CD14-positive monocyte (primary cell): ENCODE results near the gene MAGOHB. TPM values are rescaled to one million over a fixed set of nuclear protein-coding genes. Genes with fewer than 3 reads are reported as not detected.

ENCODE experiments used
- DNase-seq, 3 donors: peaks; one replicate each; pipeline ENCODE4 v3.0.0-alpha.2; 2011 to 2022
- H2AFZ ChIP-seq: 2 replicates; pipeline ENCODE4 v1.6.0; 2012; ENCODE audit warnings: mild to moderate bottlenecking, low read depth, low read length, inconsistent platforms; ENCODE audit not compliant: insufficient read depth, poor library complexity, severe bottlenecking
- H3K27ac ChIP-seq, 2 donors: 1 replicate in 1 of 2; 2 replicates in 1 of 2; pipeline ENCODE4 v1.5.1; 2012 to 2013; ENCODE audit warnings: low read length in 2 of 2, control low read depth in 1 of 2, inconsistent platforms in 1 of 2, low read depth in 1 of 2, mild to moderate bottlenecking in 1 of 2
- H3K27me3 ChIP-seq, 2 donors: one replicate each; pipeline versions ENCODE4 v1.6.0 to v1.6.1; 2011 to 2013; ENCODE audit warnings: low read length in 2 of 2; ENCODE audit not compliant: control insufficient read depth in 2 of 2, insufficient read depth in 2 of 2
- H3K36me3 ChIP-seq, 2 donors: replicated peaks in 1 of 2; 1 replicate in 1 of 2; 2 replicates in 1 of 2; pipeline versions ENCODE4 v1.5.1 to v1.6.1; 2012 to 2013; ENCODE audit warnings: low read length in 2 of 2, control low read depth in 1 of 2, inconsistent platforms in 1 of 2, mild to moderate bottlenecking in 1 of 2; ENCODE audit not compliant: insufficient read depth in 2 of 2, control insufficient read depth in 1 of 2
- H3K4me1 ChIP-seq, 2 donors: 1 replicate in 1 of 2; 2 replicates in 1 of 2; pipeline versions ENCODE4 v1.5.1 to v1.6.1; 2012 to 2013; ENCODE audit warnings: low read length in 2 of 2, control low read depth in 1 of 2, inconsistent platforms in 1 of 2, mild to moderate bottlenecking in 1 of 2, moderate library complexity in 1 of 2; ENCODE audit not compliant: insufficient read depth in 2 of 2, control insufficient read depth in 1 of 2
- H3K4me2 ChIP-seq: replicated peaks from 2 replicates; pipeline ENCODE3; 2012; ENCODE audit warnings: low read length, moderate library complexity, mild to moderate bottlenecking; ENCODE audit not compliant: poor library complexity, severe bottlenecking; ENCODE audit errors: extremely low read depth
- H3K4me3 ChIP-seq, 3 experiments: fragments of 200-600 bp in 1 of 3; sonication (generic) in 1 of 3; replicated peaks in 1 of 3; 1 replicate in 2 of 3; 2 replicates in 1 of 3; pipeline ENCODE4 v1.5.1; 2011 to 2013; ENCODE audit warnings: low read length in 3 of 3, mild to moderate bottlenecking in 3 of 3, control low read depth in 2 of 3, low read depth in 2 of 3, inconsistent platforms in 1 of 3, moderate library complexity in 1 of 3
- H3K79me2 ChIP-seq: 2 replicates; pipeline ENCODE4 v1.6.0; 2012; ENCODE audit warnings: mild to moderate bottlenecking, control low read depth, inconsistent platforms, low read length, moderate library complexity; ENCODE audit not compliant: insufficient read depth
- H3K9ac ChIP-seq: 2 replicates; pipeline ENCODE4 v1.6.0; 2017; ENCODE audit warnings: low read length, mild to moderate bottlenecking; ENCODE audit not compliant: insufficient read depth, poor library complexity, severe bottlenecking
- H3K9me3 ChIP-seq, 2 donors: replicated peaks in 1 of 2; 1 replicate in 1 of 2; 2 replicates in 1 of 2; pipeline versions ENCODE4 v1.5.1 to v1.6.1; 2012 to 2013; ENCODE audit warnings: low read length in 2 of 2, control low read depth in 1 of 2; ENCODE audit not compliant: control insufficient read depth in 1 of 2, insufficient read depth in 1 of 2
- H4K20me1 ChIP-seq: 2 replicates; pipeline ENCODE4 v1.6.0; 2012; ENCODE audit warnings: mild to moderate bottlenecking, low read length, control low read depth, moderate library complexity; ENCODE audit not compliant: insufficient read depth
- H3K27ac Mint-ChIP-seq, 7 donors: one replicate each; pipeline ENCODE4 v1.8.0; 2020; ENCODE audit warnings: mild to moderate bottlenecking in 7 of 7, mixed read lengths in 7 of 7, moderate library complexity in 6 of 7, inconsistent platforms in 2 of 7
- H3K27me3 Mint-ChIP-seq, 3 donors: one replicate each; pipeline ENCODE4 v1.8.0; 2021 to 2022; ENCODE audit warnings: low read depth in 3 of 3, mild to moderate bottlenecking in 3 of 3, mixed read lengths in 3 of 3, moderate library complexity in 3 of 3, inconsistent platforms in 1 of 3
- H3K36me3 Mint-ChIP-seq, 2 donors: one replicate each; pipeline ENCODE4 v1.8.0; 2020; ENCODE audit warnings: mixed read lengths in 2 of 2, inconsistent platforms in 1 of 2, mild to moderate bottlenecking in 1 of 2
- H3K4me1 Mint-ChIP-seq: one replicate; pipeline ENCODE4 v1.8.0; 2020; ENCODE audit warnings: mild to moderate bottlenecking, mixed read lengths
- H3K4me3 Mint-ChIP-seq, 2 donors: one replicate each; pipeline ENCODE4 v1.8.0; 2020; ENCODE audit warnings: mild to moderate bottlenecking in 2 of 2, mixed read lengths in 2 of 2, moderate library complexity in 1 of 2
- H3K9me3 Mint-ChIP-seq, 7 donors: one replicate each; pipeline ENCODE4 v1.8.0; 2020 to 2022; ENCODE audit warnings: mixed read lengths in 7 of 7, mild to moderate bottlenecking in 6 of 7, moderate library complexity in 6 of 7, inconsistent platforms in 2 of 7
- CTCF ChIP-seq: fragments of 200-600 bp; IDR thresholded peaks from one replicate; pipeline ENCODE4 v1.8.0; 2022; ENCODE audit warnings: antibody characterized with exemption, mild to moderate bottlenecking
- WGBS: methylation state at CpG from one replicate; pipeline ENCODE4 v1.1.5; 2013; ENCODE audit warnings: missing lambda C conversion rate; ENCODE audit not compliant: insufficient coverage; 5-methylcytosine and 5-hydroxymethylcytosine counted together
- intact Hi-C, 2 donors: fragments of 100-400 bp; cut with micrococcal nuclease; formaldehyde crosslinking; loops; one replicate each; pipeline versions ENCODE4 v1.15.0 to v1.15.1; 2023
- polyA plus RNA-seq, 3 donors: library from polyadenylated mRNA; depleted of rRNA in 1 of 3; unstranded in 2 of 3; stranded (reverse) in 1 of 3; fragments of 300-500 nt in 2 of 3; fragments of >200 nt in 1 of 3; fragmentation: Illumina TruSeq in 2 of 3; gene quantifications; 1 replicate in 2 of 3; 2 replicates in 1 of 3; pipeline ENCODE4 v1.2.3, GENCODE V29; 2012 to 2021

The MAGOHB gene
- polyA plus RNA-seq, 3 donors = 6.9 to 23.5 (median 19.5) TPM

- Histone ChIP-seq H3K4me3 (no peak overlapping the region), H3K27me3 (no peaks in the 10 kb centered on the region), H3K27ac (no peak overlapping the region), H3K9ac (no peak overlapping the region), H3K79me2 (no peaks in the 10 kb centered on the region), H2AFZ (no peak overlapping the region), H3K4me2 (no peak overlapping the region), H4K20me1 (no peaks in the 10 kb centered on the region), H3K36me3 (peaks cover 14 to 31% of the 10 kb centered on the region in 2 donors), H3K9me3 (no peaks in the 10 kb centered on the region), H3K4me1 (no peaks in the 10 kb centered on the region)
- Mint-ChIP-seq H3K36me3 (peaks cover 33 to 46% of the 10 kb centered on the region in 2 donors), H3K4me3 (no peak overlapping the region), H3K4me1 (no peaks in the 10 kb centered on the region), H3K27ac (no peak overlapping the region), H3K9me3 (no peaks in the 10 kb centered on the region), H3K27me3 (no peaks in the 10 kb centered on the region)
- intact Hi-C loops = no loop called here
- DNase-seq = no peak
- no peak for TF ChIP-seq CTCF
- WGBS = no CpG with 5 or more reads among the region's 2 CpGs
Measured at GRCh38 chr12:10601860-10602259, 11.5 kb downstream of the MAGOHB start.

DNA sequence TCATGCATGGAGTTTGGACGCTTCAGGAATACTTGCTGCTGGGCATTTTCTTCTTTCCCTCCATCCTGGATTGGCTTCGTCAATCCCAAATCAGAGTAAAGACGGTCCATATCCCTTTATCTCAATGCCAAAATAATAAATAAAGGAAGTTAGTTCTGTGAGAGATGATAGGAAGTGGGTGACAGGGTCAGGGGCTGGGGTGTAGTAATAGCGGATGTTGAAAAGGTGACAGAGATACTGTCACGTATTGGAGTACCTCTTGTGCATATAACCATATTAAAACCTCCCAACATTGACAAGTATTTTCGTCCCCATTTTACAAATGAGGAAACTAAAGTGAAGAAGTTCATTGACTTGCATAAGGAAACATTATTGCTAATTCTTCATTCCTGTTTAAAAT lies 12.4 kb downstream of the MAGOHB start:
- Histone ChIP-seq H3K4me1 (no peaks in the 10 kb centered on the region), H3K27ac (no peak overlapping the region), H3K9me3 (no peaks in the 10 kb centered on the region), H3K4me2 (no peak overlapping the region), H3K79me2 (no peaks in the 10 kb centered on the region), H2AFZ (no peak overlapping the region), H4K20me1 (no peaks in the 10 kb centered on the region), H3K36me3 (peaks cover 12 to 23% of the 10 kb centered on the region in 2 donors), H3K4me3 (no peak overlapping the region), H3K9ac (no peak overlapping the region), H3K27me3 (no peaks in the 10 kb centered on the region)
- Mint-ChIP-seq H3K27ac (no peak overlapping the region), H3K4me3 (no peak overlapping the region), H3K27me3 (no peaks in the 10 kb centered on the region), H3K4me1 (no peaks in the 10 kb centered on the region), H3K36me3 (peaks cover 34 to 43% of the 10 kb centered on the region in 2 donors), H3K9me3 (no peaks in the 10 kb centered on the region)
- no peak for DNase-seq
- no peak for TF ChIP-seq CTCF
- intact Hi-C loops = no loop called here
- WGBS = no CpG with 5 or more reads among the region's 6 CpGs
